ENCODE results near the gene TBC1D14.

The TBC1D14 gene

GRCh38 chr4:7027284-7027683 lies 117.7 kb downstream of the TBC1D14 start:
- DNase-seq: no peak

DNA sequence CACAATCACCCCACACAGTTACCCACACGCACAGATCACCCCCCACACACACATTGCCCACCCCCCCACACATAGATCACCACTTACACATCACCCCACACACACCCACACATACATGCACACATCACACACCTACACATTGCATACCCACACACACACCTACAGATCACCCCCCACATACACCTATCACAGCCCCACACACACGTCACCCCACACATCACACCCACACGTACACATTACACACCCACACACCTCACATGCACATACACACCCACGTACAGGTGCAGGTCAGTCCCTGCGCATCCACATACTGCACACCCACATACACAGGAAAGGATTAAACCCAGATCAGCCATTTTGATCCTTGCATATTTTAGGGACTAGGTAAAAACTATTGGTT lies 118.3 kb downstream of the TBC1D14 start:
- DNase-seq: no peak

DNA sequence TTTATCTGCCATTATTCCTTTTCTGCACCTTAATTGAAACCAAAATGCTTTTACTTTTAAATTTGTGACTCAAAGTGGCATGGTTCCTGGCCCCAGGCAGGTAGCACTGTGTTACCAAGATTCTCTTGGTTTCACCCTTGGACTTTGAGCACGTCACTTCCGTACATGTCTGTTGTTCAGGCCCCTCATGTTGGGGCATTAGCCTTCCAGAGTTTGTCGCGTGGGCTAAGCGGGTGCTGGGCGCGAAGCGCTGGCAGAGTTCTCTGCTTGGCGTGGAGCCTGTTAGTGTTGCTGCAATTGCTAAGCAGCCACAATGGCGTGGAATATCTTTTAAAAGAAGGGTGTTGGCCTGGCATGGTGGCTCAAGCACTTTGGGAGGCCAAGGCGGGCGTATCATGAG lies 119.6 kb downstream of the TBC1D14 start:
- no peak for DNase-seq

- no peak for DNase-seq
Observed at GRCh38 chr4:7029921-7030320, 120.3 kb downstream of the TBC1D14 start.

DNA sequence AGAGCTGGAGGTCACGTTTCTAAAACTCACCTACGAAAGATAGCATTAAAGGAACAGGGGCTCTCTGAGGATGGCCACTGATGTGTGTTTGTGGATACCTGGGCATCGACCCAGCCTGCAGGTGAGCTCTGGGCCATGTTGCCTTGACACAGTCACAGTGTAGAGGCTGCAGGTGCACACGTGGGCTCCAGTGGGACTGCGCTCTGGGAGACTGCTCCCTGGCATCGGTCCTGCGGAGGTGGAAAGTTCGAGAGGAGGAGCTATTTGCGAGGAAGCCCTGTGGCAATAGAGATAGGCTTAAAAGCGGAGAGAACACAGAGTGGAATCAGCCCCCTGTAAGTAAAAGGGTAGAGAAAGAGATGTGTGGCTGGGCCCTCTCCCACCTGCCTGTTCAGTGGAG lies 121.2 kb downstream of the TBC1D14 start:
- no peak for DNase-seq

- no peak for DNase-seq
Observed at GRCh38 chr4:7031558-7032449, 122.2 kb downstream of the TBC1D14 start.

- DNase-seq: no peak
Observed at GRCh38 chr4:7032596-7032995, 123.0 kb downstream of the TBC1D14 start.

DNA sequence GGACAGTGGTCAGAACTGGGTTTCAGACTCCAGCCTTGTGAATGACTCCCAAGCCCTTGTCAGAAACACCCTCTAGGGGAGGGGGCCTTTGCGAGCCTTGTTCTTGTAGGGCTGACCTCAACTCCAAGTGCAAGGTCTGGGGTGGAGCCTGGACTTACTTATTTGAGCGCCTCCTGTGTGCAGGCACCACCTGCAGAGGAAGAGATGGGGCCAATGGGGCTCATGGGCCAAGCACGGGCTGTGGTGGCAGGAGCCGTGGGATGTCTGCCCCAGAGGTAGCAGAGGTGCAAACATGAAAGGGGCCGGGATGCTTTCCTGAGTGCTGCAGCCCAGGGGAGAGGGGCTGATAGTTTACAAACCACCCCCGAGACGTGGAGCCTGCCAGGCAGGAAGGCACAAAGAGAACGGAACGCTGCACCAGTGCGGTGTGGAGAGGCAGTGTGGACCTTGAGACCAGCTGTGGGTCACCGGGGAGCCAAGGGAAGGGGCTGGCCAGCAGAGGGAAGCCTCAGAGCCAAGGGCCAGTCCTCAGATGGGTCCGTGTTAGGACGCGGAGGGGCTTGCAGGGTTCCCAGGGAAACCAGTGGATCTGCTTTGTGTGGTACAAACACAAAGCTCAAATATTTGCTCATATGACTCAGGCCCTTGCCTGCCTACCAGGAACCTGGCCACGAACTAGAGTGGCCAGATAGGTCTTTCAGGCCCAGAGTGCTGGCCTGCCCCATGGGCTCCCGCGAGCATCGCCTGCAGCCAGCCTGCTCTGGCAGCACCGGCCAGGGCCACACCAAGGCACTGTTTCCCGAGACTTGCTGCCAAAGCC lies 124.8 kb downstream of the TBC1D14 start:
- DNase-seq: no peak

- DNase-seq: no peak
Observed at GRCh38 chr4:7037425-7037824, 127.8 kb downstream of the TBC1D14 start.

- no peak for DNase-seq
Observed at GRCh38 chr4:7040765-7041164, 131.1 kb downstream of the TBC1D14 start.

DNA sequence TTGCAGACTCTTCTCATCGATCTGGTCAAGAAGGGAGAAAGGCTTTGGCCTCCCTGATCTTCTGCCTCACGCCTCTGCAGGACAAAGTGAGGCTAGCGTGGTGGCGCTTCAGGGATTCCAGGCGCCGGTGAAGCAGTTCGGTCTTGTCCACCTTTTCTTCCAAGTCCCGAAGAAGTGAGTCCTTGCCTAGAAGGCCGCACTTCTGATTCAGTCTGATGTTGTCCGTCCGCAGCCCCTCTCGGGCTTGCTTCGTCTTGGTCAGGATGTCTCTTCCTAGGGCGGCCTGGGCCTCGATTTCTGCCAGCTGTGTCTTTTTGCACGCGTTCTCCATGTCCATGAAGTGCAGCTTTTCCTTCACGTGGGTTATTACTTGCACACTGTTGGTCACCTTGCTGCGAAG lies 131.6 kb downstream of the TBC1D14 start:
- DNase-seq: no peak

DNA sequence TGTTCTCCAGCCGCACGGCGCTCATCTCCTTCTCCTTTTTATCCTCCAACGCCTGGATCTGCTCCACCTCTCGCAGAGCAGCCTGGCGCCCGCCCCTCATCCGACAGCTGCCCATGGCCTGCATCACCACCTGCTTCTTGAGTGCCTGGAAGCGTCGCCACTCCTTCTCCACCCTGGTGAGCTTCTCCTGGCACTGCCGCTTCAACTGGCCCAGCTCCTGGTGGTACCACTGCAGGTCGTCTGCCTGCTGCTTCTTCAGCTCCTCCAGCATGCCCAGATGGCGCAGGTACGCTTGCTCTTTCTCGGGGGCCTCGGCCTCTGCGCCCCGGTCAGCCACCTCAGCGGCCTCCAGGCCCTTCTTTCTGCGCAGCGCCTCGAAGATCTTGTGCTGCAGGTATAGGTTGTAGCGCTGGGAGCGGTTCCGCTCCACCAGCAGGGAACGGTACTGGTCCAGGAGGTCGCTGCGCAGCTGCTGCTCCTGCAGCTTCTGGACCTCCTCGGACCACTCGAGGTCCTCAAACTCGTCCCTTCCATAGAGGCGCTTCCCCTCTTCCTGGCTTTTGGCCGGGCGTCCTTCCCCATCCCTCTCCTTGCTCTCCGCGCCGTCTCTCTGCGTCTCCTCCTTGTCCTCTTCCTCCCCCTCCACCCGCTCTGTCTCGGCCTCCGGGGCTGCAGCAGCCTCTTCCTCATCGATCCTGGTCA lies 132.3 kb downstream of the TBC1D14 start:
- no peak for DNase-seq

DNA sequence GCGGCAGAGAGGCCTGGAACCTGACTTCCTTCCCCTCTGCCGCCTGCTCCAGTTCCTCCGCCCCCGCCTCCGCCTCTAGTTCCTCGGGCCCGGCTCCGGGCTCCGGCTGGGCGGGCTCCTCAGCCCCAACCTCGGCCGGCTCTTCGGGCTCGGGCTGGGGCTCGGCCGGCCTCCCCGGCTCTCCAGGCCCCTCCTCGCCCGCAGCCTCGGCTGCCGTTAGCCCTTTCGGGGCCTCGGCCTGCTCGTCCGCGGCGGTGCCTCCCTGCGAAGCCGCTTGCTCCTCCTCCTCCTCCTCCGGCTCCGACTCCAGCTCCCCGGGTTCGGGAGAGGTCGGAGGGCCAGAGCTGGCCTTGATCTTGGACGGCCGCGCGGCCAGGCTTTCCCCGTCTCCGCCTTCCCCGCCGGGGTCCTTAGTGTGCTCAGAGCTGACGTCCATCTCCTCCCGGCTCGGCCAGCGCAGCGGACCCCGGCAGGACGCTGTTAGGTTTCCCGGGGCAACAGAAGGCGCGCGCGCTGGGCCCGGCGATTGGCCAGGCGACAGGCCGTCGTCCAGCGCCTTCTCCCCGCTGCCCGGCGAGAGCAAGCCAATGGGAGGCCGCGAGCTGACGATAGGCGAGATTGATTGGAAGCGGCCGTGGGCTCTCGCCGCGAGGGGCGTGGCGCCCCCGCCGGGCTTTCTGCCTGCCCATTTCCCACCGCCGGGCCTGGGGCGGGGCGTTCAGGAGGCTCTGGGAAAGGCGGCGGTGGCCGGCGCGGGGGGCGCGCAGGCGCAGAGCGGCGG lies 133.1 kb downstream of the TBC1D14 start:
- peak; percentile 94 to 97 for DNase-seq

- no peak for DNase-seq
Observed at GRCh38 chr4:7043284-7044136, 133.9 kb downstream of the TBC1D14 start, which contains the start of gene TADA2B. TADA2B (plus strand) TSS chr4:7043372; CDS start chr4:7043580, 208 bp downstream.

- no peak for DNase-seq
Observed at GRCh38 chr4:7044137-7044930, 134.7 kb downstream of the TBC1D14 start.

DNA sequence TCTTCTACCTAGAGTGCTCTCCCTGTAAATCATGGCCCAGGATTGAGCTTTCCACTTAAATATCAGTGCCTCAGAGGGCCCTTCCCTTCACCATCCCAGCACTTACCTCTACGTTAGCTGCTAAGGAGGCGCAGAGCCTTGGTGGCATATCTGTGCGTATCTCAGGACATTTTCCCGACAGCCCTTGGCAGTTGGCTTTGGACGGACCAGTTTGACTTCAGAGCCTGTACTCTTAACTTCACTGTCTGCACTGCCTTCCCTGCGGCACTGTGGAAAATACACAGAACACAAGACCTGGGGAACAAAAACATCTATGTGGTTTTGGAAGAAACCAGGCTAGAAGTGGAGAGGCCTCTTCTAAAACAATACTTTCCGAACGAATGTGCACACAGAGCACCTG lies 135.9 kb downstream of the TBC1D14 start:
- DNase-seq: no peak

DNA sequence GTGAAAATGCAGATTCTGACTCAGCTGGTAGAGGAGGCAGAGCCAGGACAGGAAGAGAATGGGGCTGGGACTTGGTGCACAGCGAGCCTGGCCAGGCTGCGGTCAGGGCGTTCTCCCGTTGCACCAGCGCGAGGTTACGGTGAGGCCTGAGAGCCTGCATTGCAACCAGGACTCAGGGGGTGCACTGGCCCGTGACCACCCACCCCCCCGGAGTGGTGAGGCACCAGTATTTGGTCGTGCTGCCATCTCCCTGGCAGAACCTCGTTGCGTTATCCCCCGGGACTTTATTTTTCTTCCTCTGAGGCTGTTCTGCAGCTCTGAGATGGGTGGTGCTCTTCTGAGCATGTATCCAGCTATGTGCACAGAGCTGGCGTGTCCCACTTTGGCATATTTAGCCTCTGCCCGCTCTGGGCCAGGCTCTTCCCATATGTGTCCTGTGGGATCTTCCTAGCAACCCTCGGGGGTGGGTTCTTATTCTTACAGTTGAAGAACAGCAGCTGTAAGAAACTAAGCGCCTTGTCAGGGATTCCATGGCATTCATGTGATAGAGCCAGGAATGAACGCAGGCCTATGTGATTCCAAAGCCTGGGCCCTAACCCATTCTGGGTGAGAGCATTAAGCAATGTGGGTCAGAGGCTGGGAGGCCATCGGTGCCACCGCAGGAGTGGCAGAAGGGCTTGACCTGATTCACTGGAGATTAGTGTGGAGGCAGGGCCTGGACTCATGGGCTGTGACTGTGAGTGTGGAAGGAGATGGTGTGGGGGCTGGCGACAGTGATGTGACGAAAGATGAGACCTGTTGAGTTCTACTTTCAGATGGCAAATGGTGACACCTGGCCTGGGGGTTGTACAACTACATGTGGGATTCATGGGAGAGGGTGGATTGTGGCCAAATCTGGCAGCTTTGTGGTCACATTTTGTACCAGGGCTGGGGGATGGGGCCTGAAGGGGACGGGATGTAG lies 136.6 kb downstream of the TBC1D14 start:
- no peak for DNase-seq

DNA sequence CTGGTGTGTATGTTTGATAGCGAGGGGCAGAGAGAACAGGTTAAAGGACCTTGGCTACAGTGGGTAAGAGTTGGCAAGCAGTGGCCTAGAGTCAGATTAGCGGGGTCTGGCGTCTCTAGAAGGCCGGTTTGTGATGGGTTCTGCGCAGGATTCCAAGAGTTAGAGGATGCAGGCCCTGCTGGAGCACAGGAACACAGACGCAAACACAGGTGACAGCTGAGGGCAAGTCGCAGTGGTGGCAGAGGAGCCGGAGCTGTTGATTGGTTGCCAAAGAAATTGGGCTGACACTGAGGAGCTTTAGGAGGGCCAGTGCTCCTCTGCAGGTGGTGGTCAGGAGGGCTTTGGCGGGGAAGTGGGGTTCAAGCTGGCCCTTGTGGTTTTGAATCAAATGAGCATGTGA lies 137.3 kb downstream of the TBC1D14 start:
- DNase-seq: no peak

DNA sequence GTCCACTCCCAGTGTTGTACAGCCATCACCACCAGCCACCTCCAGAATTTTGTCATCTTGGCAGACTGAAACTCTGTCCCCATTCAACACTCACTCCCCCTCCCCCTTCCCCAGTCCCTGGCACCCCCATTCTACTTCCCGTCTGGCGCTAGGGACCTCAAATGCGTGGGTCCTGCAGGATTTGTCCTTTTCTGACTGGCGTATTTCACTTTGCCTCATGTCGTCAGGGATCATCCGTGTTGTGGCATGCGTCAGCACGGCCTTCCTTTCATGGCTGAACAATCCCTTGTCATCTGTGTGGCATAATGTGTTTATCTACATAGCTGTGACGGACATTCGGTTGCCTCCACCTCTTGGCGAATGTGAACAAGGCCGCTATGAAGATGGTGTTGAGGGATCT lies 139.0 kb downstream of the TBC1D14 start:
- no peak for DNase-seq

All from NCI-H1930 (cell line).